Endometrial microvascular endothelial cells (primary cell): Measurements from ENCODE around the gene HOXB13. TPM values are rescaled to one million over a fixed set of nuclear protein-coding genes. Genes with fewer than 3 reads are reported as not detected.

Source experiments
- in situ Hi-C: cut with HindIII; loops from 2 replicates; pipeline ENCODE4 v1.10.0; 2017; ENCODE audit warnings: low sequenced_read_pairs, low pct_unique_long_range_greater_than_20kb; ENCODE audit errors: inconsistent ontology term
- total RNA-seq: library from RNA; depleted of rRNA; stranded (reverse); fragments of >200 nt; gene quantifications from one replicate; pipeline ENCODE4 v1.2.3, GENCODE V29; 2015; ENCODE audit errors: inconsistent ontology term

HOXB13 gene
- total RNA-seq, 1 donor from 2014 or later: not detected

DNA sequence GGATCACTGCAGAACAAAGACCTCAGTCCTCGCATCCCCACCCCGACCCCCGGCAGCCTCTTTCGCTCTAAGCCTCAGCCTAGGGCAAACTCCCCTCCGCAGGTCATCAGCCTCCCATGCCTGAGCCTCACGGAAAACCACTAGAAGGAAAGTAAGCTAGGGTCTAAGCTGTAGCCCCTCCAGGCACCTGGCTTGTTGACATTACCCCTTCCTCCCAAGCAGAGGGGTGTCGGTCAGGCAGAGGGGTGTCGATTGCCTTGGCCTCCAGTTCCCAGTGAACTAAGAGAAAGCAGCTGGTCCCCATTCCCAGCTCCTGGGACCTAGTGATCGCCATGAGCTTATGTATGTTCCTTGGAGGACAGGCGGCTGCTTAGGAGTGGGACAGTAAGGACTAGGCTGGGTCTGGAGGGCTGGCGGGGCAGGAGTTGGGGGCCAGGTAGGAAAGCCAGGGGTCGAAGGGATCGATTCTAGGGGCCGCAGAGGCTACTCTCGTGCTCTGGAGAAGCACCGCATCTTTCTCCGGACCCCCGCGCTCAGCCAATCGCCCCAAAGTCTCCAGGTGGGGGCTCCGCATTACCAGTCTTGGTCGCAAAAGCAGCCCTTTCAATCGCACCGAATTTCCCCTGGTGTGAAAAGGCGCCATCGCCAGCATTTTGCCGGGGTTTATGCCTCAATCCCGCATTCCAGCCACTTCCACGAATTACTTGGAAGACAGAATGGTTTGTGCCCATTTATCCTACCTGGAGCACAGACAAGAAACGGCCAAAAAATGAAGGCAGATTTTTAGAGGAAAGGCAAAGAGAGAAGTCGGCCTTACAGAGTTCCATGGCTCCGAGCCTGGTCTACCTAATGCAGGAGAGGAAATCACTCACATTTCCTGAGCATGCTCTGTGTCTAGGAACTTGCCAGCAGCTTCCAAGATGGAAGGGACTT is 21.3 kb upstream of the HOXB13 start:
- in situ Hi-C loops: no loop called here

DNA sequence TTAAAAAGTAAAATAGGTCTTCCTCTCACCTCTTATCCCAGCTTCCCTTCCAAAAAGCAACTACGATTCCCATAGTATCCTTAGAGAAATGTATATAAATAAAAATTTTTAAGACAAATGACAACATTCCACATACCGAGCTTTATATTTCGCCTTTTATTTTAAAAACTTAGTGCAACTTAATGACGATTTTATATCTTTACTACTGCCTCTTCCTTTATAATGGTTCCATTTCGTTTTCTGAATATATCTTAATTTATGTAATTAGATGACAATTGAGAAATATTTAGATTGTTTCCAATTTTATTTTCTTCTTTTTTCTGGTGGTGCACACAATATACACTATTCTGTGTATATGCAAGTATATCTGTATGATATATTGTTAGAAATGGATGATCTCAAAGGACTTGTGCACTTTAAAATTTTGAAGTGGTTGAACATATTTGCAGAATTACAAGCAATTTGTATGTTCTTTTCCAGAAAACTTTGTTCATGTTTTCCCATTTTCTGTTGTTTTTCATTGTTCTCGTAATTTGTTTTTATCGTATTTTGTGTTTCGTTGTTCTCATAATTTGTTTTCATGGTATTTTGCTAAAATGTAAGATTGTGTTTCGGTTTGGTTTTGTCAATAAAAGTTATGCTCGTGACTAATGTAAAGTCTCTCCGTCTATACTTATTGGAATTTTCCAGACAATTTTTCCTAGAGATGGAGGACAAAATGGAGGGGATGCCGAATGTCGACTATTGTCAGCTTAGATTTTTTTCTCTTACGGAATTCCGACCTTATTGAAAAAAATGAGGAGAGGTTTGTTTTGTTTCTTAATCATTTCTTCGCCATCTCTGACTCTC is 20.4 kb upstream of the HOXB13 start:
- in situ Hi-C loops: no loop called here

DNA sequence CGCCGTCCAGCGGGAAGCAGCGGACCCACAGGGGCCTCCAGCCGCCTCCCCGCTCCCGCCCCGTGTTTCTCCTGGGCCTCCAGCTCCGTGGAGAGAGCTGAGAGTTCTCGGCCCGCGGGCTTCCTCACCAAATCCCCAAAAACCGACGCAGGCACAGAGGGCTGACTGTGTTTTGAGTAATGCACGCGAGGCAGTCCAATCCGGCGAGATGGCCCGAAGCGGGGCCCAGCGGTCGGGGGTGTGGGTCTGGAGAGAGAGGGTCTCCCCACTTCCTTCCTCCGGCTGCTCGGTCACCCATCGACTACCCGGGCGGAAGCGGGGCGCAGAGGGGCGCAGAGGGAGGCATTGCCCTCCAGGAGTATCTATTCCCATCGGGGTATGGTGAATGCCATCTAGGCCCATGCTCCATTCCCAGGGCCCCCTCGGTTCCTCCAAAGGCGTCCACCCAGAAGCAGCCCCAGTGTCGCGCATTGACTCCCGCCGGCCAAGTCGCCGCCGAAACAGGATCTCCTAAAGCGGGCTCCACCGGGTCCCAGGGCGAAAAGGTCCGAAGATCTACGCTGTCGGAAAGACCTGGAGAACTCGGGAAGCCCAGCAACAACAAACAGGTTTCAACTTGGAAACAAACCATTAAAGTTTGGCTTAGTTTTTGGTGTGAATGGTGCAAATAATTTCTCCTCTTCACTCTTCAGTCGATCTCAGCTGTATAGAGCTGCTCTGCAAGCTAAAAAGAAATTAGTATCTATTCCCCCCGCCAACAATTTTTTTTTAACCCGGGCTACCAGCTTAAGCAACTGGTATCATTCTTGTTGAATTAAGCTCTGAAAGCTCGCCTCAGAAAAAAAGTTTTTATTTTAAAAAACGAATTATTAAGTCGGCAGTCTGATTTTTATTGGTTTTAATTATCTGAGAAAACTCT is 19.2 kb upstream of the HOXB13 start:
- in situ Hi-C loops: no loop called here

DNA sequence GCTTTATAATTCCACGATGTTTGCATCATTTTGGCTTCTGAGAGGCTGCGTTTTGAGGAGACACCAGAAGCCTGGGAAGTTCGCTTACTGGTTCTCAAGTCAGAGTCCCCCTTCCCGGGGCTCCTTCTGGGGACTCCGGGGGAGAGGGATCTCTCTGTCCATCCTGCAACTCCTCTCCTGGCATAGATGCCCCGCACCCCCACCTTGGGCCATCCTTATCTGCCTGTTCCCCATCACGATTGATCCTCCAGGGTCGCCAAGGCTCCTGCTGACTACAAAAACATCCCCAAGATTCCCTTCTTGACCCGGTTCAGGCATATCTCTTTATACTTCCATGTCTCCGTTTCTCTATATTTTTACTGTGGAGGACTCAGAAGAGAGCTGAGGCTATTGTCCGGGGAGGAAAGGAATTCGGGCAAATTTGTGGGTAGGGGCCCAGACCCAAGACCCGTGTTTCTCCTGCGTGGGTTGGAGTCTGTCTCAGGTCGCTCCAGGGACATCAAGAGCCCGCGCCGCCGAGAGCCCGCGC is 18.4 kb upstream of the HOXB13 start:
- in situ Hi-C loops: no loop called here

DNA sequence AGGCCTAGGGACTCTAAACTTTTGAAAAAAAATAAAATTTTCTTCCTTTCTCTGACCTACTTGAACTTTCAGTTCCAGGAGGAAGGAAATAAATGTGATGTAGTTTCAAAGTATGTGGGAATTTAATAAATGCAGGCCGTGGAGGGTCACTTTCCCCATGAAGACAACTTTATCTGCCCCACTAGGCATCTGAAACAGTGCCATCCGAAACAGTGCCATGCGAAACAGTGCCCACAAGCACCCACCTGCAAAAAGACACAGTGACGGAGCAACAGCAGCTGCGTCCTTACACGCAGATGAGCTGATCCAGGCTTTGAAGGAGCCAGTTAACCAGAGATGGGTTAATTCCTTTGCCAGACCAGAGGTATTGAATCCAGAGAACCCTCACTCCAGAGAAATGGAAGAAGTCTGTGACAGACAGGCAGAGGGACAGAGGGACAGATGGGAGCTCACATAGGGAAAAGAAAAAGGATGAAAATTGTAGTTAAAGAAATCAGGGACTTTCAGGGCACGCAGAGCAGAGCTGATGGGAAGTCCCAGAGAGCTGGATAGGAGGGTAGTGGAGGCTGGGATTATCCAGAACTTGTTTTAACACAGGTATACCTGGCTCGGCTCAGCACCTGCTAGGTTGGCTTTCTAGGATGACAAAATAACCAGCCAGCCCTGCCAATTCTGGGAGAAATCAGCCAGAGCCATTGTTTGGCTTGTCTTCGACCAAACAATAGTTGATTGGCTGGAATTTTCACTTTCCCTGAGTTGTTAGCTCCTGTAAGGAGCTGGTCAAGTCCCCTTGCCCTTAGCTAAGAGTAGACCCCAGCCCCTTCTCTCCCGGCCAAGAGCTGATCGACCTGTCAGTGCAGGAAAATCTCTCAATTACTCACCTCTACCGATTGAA is 17.1 kb upstream of the HOXB13 start:
- in situ Hi-C loops: no loop called here

DNA sequence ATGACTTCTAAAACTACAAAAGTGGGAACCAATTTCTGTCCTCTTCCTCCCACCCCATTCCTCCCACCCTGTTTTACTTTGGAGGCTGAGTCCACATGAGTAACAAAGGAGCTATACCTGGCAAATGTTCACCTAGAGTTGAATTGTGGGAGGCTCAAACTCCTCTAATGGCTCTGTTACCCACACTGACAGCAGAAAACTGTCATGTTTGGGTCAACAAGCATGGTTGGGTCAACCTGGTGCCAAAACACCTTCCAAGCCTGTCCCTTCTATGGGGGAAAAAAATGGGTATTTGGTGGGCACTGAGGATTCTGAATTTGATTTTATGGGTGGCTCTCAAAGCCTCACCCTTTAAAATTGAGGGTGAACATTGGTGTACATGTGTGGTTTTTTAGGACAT is 12.0 kb upstream of the HOXB13 start:
- in situ Hi-C loops: no loop called here

DNA sequence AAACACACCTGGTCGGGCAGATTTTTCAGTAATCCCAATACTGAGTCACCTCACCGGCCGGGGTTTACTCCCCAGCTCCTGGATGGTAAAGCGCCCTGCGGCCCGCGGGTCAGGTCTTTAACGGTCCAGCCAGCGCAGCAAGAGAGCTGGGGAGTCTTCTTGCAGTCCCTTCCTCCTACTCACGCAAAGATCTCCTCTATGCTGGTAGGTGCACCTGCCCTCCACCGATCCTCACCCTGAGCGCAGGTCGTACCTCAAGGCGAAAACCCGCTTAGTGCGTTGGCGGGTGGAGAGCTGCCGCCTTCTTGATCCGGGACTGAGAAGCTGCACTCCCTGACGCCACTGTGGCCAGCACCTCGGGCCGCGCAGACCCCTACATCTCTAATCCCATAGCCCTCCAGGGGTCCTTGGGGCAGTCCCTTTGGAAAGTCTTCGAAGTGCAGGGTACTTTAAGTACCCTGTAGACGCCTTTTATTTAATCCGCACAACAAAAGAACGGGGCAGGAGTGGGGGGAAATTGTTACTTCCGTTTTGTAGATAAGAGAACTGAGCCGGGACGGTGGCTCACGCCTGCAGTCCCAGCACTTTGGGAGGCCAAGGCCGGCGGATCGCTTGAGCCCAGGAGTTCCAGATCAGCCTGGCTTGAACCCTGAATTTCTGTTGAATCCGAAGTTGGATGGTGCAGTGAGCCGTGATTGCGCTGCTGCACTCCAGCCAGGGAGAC is 10.4 kb upstream of the HOXB13 start:
- in situ Hi-C loops: no loop called here

DNA sequence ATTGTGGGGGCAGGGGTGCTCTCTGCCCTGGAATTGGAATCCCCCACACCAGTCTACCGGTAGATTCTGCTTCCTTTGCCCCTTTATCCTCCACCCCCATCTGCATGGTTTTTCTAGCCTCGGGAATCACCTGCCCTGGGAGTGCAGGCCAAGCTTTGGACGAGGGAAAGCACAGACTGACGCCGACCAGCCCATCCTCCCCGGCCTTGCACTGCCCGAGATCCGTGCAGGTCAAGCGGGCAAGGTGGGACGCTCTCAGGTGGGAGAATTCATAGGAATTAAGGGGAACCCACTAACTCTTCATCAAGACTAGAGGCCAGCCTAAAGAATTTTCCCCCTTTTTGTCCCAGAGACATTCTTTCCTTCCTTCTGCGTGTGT is 9.9 kb upstream of the HOXB13 start:
- in situ Hi-C loops: no loop called here

DNA sequence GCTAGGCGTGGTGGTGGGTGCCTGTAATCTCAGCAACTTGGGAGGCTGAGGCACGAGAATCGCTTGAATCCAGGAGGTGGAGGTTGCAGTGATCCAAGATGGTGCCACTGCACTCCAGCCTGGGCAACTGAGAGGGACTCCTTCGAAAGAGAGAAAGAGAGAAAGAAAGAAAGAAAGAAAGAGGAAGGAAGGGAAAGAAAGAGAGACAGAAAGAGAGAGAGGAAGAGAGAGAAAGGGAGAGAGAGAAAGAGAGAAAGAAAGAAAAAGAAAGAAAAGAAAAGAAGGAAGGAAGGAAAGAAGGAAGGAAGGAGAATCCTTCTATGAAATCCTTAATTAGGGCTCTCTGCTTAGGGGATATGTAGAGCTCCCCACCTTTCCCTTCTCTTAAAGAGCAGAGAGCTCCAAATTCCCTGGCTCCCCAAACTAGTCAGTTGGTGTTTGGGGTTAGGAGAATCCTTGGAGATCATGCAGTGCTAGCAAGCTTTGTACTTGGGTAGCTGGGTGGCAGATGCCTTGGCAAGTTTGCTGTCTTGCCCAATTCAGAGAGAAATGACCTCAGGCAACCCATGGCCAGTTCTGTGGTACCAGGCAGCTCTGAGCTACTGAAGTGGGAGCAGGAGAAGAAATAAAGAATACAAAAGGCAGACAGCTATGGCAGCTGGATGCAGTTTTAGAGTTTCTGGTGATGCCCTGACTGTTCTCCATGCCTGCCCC is 8.9 kb upstream of the HOXB13 start:
- in situ Hi-C loops: no loop called here

DNA sequence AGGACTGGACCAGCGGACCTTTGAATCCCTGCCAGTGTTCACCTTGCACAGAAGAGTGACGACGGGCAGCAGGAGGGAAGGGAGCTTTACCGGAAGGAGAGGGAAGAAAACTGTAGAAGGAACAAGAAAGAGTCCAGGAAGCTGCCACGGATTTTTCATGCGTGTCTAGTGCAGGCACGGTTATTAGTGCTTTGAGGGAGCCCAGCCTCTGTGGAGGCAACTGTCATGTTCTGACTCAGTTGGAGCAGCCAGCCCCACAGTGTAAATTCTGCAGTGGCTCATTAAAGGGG is 6.5 kb upstream of the HOXB13 start:
- in situ Hi-C loops: no loop called here

DNA sequence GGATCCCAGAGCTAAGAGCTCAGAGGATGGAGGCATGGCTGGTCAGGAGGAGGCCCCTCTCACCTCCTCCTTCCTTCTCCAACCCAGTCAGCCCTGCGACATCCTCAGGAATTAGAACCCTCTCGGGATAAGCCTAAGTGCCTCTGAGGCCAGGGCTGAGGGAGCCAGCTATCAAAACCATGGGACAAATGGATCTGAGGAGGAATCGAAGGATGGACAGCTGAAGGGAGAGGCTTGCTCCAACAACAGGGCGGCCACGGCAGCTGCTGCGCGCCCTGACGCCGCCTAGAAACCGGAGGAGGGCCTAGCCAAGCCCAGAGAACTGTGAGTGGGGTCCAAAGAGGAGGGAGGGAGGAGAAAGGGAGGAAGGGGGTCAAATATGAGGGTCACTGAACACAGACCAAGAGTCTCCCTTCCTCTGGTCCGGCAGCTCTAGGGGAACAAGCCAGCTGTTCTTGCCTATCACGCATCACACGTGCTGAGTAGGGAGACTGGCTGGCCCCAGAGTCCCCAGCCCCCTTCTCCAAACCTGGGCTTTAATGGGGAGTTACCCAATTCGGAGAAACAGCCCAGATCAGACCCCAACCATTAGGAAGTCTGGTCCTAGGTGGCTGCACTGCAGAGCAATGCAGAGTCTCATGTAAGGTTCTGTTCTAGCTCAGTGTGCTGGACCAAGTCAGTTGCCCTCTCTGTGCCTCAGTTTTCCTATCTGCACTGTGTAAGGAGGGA is 5.9 kb upstream of the HOXB13 start:
- in situ Hi-C loops: no loop called here

DNA sequence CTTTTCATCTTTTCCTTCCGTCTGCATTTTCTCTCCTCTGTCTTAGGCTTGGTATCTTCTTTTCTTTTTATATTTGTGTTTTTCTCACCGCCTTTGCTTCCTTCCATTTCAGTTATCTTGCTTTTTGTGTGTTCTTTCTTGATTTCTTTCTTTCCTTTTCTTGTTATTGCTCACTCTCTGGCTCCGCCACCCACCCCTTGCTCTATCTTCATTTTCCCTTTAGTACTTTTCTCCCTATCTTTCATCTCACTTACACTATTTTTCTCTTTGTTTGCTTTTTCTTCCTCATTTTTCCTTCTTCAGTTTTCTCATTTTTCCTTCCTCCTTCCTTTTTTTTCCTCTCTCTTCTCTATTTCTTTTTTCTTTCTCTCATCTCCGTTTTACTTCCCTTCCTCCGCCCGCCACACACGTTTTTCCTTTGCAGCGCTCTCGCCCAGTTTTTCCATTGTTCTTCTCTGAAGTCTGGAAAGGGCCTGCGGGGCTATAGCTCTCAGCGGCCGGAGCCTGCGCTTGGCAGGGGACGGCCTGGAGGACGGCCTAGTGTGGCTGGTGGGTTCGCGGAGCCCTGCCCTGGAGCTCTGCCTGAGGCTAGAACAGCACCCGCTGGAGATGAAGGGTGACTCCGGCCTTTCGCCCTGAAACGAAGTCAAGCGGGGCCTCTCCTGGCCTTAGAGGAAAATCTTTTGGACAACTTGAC is 5.2 kb upstream of the HOXB13 start:
- in situ Hi-C loops: no loop called here

DNA sequence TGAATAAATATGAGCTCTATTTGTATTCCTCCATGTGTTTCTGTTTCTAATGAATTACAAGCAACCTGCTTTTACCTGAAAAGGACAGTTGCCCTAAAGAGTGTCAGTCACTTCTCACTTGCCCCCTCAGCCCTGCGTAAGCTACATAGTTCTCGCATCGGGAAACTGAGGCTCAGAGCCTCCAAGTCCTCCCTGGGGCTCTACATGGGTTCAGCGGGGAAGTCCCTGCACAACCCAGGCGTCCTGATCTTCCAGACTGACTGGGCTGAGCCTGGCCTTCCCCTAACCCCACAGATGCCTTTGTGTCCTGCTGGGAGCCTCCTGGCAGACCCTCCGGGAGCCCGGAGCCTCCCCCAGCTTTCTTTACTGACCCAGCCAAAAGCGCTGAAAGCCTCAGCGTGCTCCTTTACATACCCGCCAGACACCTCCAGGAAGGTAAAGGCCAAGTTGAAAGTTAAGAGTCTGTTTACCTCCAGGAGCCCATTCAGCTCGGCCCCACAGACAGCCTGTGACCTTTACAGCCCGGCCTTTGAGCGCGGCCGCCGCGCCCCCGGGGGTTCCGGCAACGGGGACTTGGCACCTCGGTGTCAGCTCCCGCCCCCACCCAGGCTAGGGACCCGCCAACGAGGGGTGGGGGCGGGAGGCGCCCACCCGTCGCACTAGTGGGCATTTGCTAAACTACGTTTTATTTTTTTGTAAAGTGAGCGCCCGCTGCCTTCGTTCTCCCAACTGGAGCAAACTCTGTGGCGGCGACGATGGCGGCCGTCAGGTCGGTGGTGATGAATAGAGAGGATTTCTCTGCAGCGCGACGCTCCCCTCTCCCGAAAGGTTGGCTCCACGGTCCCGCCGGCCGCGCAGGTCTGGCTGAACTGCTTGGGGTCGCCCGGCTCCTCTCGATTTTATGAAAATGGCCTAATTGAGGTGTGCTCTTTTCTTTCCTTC is 4.4 kb upstream of the HOXB13 start:
- in situ Hi-C loops: no loop called here

DNA sequence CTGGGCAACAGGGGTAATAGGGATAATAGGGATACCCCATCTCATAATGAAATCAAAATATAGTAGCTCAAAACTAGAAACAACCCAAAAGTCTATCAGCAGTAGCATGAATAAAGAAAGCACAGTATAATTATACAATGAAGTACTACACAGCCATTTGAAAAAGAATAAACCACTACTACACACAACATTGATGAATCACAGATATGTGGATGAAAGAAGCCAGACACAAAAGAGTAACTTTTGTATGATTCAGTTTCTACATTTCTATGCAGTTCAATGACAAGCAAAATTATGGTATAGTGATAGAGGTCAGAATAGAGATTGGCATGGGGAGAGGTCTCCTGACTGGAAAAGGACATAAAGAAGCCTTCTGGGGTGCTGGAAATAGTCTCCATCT is 2.8 kb upstream of the HOXB13 start:
- in situ Hi-C loops: no loop called here

DNA sequence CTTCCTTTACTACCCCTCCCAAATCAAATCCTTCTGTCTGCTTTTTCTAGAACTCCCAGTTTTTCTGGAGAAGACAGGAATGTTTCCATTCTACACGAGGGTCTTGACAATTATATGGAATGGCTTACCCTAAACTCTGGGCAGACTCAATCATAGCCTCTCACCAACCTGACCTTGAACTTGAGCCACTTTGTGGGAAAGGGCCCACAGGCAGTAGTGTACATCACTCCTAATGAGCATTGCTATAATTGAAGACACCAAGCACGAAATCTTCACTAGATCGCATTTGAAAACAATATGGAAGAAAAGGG is 1.6 kb upstream of the HOXB13 start:
- in situ Hi-C loops: no loop called here
